ENCODE data around the gene FCHSD2. TPM values are rescaled to one million over a fixed set of nuclear protein-coding genes. Genes with fewer than 3 reads are reported as not detected.

The FCHSD2 gene
- total RNA-seq: 10 to 100 TPM in 1 of 4 donors, 1 to 10 TPM in 3; 5.7 to 16.8 (median 7.9) TPM

- Histone ChIP-seq H3K27me3 (no peaks in the 10 kb centered on the region), H3K36me3 (no peaks in the 10 kb centered on the region), H3K27ac (peak within 1 kb of the TSS; percentile 94), H3K4me3 (peak within 1 kb of the TSS; percentile 94), H3K9me3 (no peaks in the 10 kb centered on the region), H3K4me1 (peaks cover 24% of the 10 kb centered on the region)
- DNase-seq (ENCODE audit: low spot score in 2 of 2): no peak
- TF ChIP-seq EP300 (IDR thresholded peaks at IDR 0.05): no peak
- TF ChIP-seq, protein P1, sequence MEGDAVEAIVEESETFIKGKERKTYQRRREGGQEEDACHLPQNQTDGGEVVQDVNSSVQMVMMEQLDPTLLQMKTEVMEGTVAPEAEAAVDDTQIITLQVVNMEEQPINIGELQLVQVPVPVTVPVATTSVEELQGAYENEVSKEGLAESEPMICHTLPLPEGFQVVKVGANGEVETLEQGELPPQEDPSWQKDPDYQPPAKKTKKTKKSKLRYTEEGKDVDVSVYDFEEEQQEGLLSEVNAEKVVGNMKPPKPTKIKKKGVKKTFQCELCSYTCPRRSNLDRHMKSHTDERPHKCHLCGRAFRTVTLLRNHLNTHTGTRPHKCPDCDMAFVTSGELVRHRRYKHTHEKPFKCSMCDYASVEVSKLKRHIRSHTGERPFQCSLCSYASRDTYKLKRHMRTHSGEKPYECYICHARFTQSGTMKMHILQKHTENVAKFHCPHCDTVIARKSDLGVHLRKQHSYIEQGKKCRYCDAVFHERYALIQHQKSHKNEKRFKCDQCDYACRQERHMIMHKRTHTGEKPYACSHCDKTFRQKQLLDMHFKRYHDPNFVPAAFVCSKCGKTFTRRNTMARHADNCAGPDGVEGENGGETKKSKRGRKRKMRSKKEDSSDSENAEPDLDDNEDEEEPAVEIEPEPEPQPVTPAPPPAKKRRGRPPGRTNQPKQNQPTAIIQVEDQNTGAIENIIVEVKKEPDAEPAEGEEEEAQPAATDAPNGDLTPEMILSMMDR (IDR thresholded peaks at IDR 0.05): no peak
- no peak for TF ChIP-seq POLR2AphosphoS5 (IDR thresholded peaks at IDR 0.05)
- TF ChIP-seq POLR2A (IDR thresholded peaks at IDR 0.05): no peak
- 0% methylated on average over 12 of the region's 35 CpGs for WGBS
Measured at GRCh38 chr11:73142128-73142377, at the start of gene FCHSD2. TSS of gene FCHSD2 (minus strand) at chr11:73142318. CDS start at chr11:73141877, 441 bp downstream.

DNA sequence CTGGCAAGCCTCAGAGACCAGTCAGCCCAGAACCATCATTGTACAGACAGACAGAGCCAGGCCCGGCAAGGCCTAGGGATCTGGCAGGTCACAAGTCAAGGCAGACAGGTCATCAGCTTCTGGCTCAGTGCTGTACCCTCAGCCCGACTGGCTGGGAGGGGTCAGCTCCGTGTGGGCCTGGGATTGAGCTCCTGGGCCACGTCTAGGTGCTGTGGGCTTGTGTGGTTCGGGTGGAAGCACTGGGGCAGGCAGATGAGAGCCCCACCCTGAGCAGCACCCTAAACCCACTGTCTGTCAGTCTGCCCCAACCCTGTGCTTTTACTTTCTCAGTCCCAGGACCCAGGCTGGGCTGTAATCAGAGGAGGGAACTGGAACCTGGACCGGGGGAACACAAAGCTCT, 49.0 kb upstream of the FCHSD2 start:
- H3K27me3 ChIP-seq: no peaks in the 10 kb centered on the region
- peak; percentile 40 to 67 for DNase-seq (ENCODE audit: low spot score in 2 of 2)
- 46% methylated on average over 6 of the region's 6 CpGs for WGBS
- no peak for TF ChIP-seq EP300 (IDR thresholded peaks at IDR 0.05)
- TF ChIP-seq POLR2A (IDR thresholded peaks at IDR 0.05): no peak
- no peak for TF ChIP-seq POLR2AphosphoS5 (IDR thresholded peaks at IDR 0.05)
- TF ChIP-seq, protein P1 (IDR thresholded peaks at IDR 0.05): no peak
- H3K36me3 ChIP-seq: no peaks in the 10 kb centered on the region
- H3K4me1 ChIP-seq: peaks cover 73% of the 10 kb centered on the region
- H3K9me3 ChIP-seq: no peaks in the 10 kb centered on the region
- no peak overlapping the region for H3K4me3 ChIP-seq
- no peak overlapping the region for H3K27ac ChIP-seq

- no peaks in the 10 kb centered on the region for H3K27me3 ChIP-seq
- TF ChIP-seq, protein P1 (IDR thresholded peaks at IDR 0.05): no peak
- no peak for TF ChIP-seq POLR2A (IDR thresholded peaks at IDR 0.05)
- no peak for TF ChIP-seq POLR2AphosphoS5 (IDR thresholded peaks at IDR 0.05)
- no peak for TF ChIP-seq EP300 (IDR thresholded peaks at IDR 0.05)
- H3K4me1 ChIP-seq: peaks cover 73% of the 10 kb centered on the region
- 95% methylated on average over 3 of the region's 3 CpGs for WGBS
- no peak overlapping the region for H3K27ac ChIP-seq
- no peak overlapping the region for H3K4me3 ChIP-seq
- peak in 1 of 2 donors; percentile 58 for DNase-seq (ENCODE audit: low spot score in 2 of 2)
- H3K36me3 ChIP-seq: no peaks in the 10 kb centered on the region
- H3K9me3 ChIP-seq: no peaks in the 10 kb centered on the region
Measured at GRCh38 chr11:73190557-73190885, 48.4 kb upstream of the FCHSD2 start.

DNA sequence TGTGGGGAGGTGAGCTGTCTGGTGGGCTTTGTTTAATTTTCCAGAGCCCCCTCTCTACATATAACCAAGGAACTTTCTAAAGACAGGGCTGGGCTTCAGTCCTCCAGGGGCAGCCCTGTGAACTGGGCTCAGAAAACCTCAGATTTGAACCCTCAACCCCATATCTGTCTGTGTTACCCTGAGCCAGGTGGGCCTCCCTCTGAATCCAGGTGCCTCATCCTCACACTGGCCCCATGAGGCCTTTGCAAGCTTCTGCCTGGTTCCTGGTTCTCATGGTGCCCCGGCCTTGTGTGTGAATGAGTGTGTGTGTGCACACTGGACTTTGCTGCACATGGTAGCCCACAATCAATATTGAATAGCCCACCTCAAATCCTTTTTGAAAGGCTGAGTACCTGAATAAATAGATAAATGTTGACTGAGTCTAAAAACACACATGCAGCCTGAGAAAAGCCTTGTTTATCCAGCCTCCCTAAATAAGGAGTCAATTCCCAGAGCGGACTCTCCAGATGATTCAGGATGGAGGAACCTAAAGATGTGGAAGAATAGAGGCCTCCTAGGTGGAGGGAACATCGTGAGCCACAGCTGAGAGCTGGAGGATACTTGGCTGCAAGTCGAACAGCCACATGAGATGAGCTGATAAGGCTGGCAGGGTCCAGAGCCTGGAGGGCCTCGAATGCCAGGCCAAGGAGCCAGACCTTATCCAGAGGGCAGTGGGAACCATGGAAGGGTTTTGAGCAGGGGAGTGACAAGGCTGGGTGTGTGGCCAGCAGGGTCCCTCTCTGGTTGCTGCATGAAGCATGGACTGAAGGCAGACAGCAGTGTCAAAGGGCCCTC, 47.8 kb upstream of the FCHSD2 start:
- TF ChIP-seq, protein P1 (IDR thresholded peaks at IDR 0.05): no peak
- TF ChIP-seq POLR2A (IDR thresholded peaks at IDR 0.05): no peak
- no peak for TF ChIP-seq POLR2AphosphoS5 (IDR thresholded peaks at IDR 0.05)
- no peak for TF ChIP-seq EP300 (IDR thresholded peaks at IDR 0.05)
- peaks cover 74% of the 10 kb centered on the region for H3K4me1 ChIP-seq
- no peak overlapping the region for H3K4me3 ChIP-seq
- H3K27ac ChIP-seq: no peak overlapping the region
- no peaks in the 10 kb centered on the region for H3K36me3 ChIP-seq
- 63% methylated on average over 5 of the region's 5 CpGs for WGBS
- peak in 1 of 2 donors; percentile 72 for DNase-seq (ENCODE audit: low spot score in 2 of 2)
- no peaks in the 10 kb centered on the region for H3K9me3 ChIP-seq
- H3K27me3 ChIP-seq: no peaks in the 10 kb centered on the region

DNA sequence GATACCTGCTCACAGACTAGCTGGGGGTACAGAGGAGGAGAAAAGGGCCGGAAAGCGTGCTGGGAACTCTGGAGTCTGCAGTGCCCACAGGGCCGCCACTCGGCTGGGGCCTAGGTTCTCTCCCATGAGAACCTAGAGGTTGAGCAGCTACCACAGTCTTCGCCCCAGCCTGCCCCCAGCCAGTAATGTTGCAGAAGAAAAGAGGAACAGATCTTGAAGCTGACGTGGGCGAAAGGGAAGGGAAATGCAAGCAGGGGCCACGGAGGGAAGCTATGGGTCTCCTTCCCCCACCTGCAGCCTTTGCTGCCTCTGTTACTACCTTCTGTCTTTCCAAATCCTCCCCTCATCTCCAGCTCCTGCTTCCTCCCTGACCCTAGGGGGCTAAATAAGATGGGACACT, 47.2 kb upstream of the FCHSD2 start:
- no peaks in the 10 kb centered on the region for H3K9me3 ChIP-seq
- no peak overlapping the region for H3K27ac ChIP-seq
- no peaks in the 10 kb centered on the region for H3K27me3 ChIP-seq
- 71% methylated on average over 8 of the region's 8 CpGs for WGBS
- peak in 1 of 2 donors; percentile 67 for DNase-seq (ENCODE audit: low spot score in 2 of 2)
- H3K4me3 ChIP-seq: no peak overlapping the region
- TF ChIP-seq EP300 (IDR thresholded peaks at IDR 0.05) (no peak), POLR2A (IDR thresholded peaks at IDR 0.05) (no peak), POLR2AphosphoS5 (IDR thresholded peaks at IDR 0.05) (no peak)
- TF ChIP-seq, protein P1 (IDR thresholded peaks at IDR 0.05): no peak
- H3K36me3 ChIP-seq: no peaks in the 10 kb centered on the region
- H3K4me1 ChIP-seq: peaks cover 69% of the 10 kb centered on the region

All from suprapubic skin (tissue), 4 donors.